Progenitor cell of endocrine pancreas (in vitro differentiated cells): ENCODE data around the gene ASB5. TPM values are rescaled to one million over a fixed set of nuclear protein-coding genes. Genes with fewer than 3 reads are reported as not detected.

Experiments used
- DNase-seq: peaks from one replicate; pipeline ENCODE4 v3.0.0; 2021; ENCODE audit warnings: low spot score; ENCODE audit not compliant: unreplicated experiment
- H3K27ac Mint-ChIP-seq: 2 replicates; pipeline ENCODE4 v1.8.0; 2021; ENCODE audit warnings: mild to moderate bottlenecking, moderate library complexity, mixed read lengths
- H3K27me3 Mint-ChIP-seq: 2 replicates; pipeline ENCODE4 v1.8.0; 2021; ENCODE audit warnings: mixed read lengths
- H3K36me3 Mint-ChIP-seq: 2 replicates; pipeline ENCODE4 v1.8.0; 2022; ENCODE audit warnings: mixed read lengths; ENCODE audit not compliant: insufficient read depth
- H3K4me1 Mint-ChIP-seq: 2 replicates; pipeline ENCODE4 v1.8.0; 2021; ENCODE audit warnings: low read depth, mixed read lengths
- H3K4me3 Mint-ChIP-seq: 2 replicates; pipeline ENCODE4 v1.8.0; 2021; ENCODE audit warnings: low read depth, mild to moderate bottlenecking, moderate library complexity, mixed read lengths
- H3K9me3 Mint-ChIP-seq: 2 replicates; pipeline ENCODE4 v1.8.0; 2021; ENCODE audit warnings: low read depth, mixed read lengths
- total RNA-seq: library from RNA; stranded (reverse); gene quantifications from 2 replicates; pipeline ENCODE4 v1.2.1, GENCODE V29; 2021
- TF ChIP-seq, protein P1 (sequence below): fragments of 200-600 bp; sonication (generic); IDR thresholded peaks from one replicate; pipeline ENCODE4 v1.5.0; 2021; ENCODE audit warnings: antibody characterized with exemption, mild to moderate bottlenecking; ENCODE audit not compliant: unreplicated experiment

Gene ASB5
- total RNA-seq, 1 donor from 2014 or later = 0.50 TPM

DNA sequence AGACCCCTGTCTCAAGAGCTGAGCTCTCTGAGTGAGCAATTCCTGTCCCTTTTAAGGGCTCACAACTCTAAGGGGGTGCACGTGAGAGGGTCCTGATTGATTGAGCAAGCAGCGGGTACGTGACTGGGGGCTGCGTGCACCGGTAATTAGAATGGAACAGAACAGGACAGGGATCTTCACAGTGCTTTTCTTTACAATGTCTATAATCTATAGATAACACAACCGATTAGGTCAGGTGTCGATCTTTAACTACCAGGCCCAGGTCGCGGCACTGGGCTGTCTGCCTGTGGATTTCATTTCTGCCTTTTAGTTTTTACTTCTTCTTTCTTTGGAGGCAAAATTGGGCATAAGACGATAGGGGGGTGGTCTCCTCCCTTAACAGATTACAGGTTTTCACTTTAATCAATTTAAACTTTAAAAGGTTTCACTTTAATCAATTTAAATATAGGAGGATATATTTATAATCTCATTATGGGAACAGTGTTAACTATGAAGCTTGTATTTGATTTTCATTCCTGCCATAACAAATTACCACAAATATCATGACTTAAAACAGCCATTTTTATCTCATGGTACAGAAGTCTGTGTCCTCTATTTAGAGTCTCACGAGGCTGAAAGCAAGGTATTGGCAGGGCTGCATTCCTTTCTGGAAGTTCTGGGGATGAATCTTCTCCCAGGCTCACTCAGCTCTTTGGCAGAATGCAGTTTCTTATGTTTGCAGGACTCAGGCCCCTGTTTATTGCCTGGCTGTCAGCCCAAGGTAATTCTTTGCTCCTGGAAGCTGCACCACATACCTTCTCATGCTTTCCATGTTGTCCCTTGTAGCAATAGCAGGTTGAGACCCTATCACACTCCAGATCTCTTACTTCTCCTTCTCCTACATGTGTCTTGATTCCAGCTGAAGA lies 78.9 kb downstream of the ASB5 start:
- Mint-ChIP-seq H3K36me3 (no peaks in the 10 kb centered on the region), H3K27ac (no peak overlapping the region), H3K9me3 (no peaks in the 10 kb centered on the region), H3K27me3 (no peaks in the 10 kb centered on the region), H3K4me1 (peaks cover 14% of the 10 kb centered on the region), H3K4me3 (no peak overlapping the region)
- no peak for DNase-seq
- TF ChIP-seq, protein P1, sequence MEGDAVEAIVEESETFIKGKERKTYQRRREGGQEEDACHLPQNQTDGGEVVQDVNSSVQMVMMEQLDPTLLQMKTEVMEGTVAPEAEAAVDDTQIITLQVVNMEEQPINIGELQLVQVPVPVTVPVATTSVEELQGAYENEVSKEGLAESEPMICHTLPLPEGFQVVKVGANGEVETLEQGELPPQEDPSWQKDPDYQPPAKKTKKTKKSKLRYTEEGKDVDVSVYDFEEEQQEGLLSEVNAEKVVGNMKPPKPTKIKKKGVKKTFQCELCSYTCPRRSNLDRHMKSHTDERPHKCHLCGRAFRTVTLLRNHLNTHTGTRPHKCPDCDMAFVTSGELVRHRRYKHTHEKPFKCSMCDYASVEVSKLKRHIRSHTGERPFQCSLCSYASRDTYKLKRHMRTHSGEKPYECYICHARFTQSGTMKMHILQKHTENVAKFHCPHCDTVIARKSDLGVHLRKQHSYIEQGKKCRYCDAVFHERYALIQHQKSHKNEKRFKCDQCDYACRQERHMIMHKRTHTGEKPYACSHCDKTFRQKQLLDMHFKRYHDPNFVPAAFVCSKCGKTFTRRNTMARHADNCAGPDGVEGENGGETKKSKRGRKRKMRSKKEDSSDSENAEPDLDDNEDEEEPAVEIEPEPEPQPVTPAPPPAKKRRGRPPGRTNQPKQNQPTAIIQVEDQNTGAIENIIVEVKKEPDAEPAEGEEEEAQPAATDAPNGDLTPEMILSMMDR = no peak

- peaks cover 12% of the 10 kb centered on the region for H3K4me1 Mint-ChIP-seq
Observed at GRCh38 chr4:176188654-176189053, 80.4 kb downstream of the ASB5 start.

DNA sequence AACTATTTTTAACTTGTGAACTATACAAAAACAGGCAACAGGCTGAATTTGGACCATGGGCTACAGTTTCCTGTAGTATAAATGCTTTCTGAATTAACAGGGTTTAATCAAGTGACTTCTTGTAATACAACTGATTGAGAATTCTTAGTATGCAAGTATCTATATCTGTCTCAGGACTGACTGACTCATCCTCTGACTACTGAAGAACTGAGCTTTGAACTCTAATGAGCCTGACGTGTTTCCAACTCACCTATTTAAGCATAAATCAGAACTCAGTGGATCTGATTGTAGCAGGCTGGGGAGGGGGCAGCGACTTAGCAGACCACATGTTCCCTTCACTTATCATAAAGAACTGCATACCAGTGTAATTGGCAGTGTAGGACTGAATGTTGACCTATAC lies 81.4 kb downstream of the ASB5 start:
- Mint-ChIP-seq H3K27me3 (no peaks in the 10 kb centered on the region), H3K27ac (no peak overlapping the region), H3K4me1 (peaks cover 12% of the 10 kb centered on the region), H3K4me3 (no peak overlapping the region), H3K36me3 (no peaks in the 10 kb centered on the region), H3K9me3 (no peaks in the 10 kb centered on the region)
- DNase-seq = no peak
- TF ChIP-seq, protein P1 = no peak

More at GRCh38 chr4:176188654-176189053, 80.4 kb downstream of the ASB5 start:
- Mint-ChIP-seq H3K9me3 (no peaks in the 10 kb centered on the region), H3K27me3 (no peaks in the 10 kb centered on the region), H3K36me3 (no peaks in the 10 kb centered on the region), H3K27ac (no peak overlapping the region), H3K4me3 (no peak overlapping the region)
- TF ChIP-seq, protein P1 = no peak
- DNase-seq = no peak

DNA sequence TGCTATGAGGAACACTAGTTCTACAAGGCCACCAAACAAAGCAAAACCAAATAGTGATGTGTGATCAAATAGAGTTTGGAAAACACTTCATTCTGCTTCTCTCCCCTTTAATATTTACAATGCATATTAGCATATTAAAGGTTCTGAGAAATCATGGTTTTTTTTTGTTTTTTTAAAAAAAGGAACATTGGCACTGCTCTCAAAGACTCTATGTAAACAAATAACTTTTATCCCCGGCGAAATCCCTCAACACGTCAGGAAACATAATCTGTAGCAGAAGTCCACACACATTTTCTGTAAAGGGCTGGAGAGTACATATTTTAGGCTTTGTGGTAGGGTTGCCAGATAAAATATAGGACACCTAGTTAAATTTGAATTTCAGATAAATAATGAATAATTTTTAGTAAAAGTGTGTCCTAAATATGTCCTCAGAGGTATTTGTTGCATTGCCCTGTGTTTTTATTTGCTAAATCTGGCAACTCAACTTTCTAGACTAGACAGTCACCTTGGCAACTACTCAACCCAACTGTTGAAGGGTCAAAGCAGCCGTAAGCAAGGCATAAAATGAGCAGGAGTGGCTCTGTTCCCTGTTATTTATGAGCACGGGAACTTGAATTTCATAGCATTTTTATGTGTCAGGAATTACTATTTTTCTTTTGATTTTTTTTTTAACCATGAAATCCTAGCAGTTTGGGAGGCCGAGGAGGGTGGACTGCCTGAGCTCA lies 82.2 kb downstream of the ASB5 start:
- no peaks in the 10 kb centered on the region for H3K36me3 Mint-ChIP-seq
- peaks cover 12% of the 10 kb centered on the region for H3K4me1 Mint-ChIP-seq
- H3K4me3 Mint-ChIP-seq = no peak overlapping the region
- H3K27me3 Mint-ChIP-seq = no peaks in the 10 kb centered on the region
- H3K9me3 Mint-ChIP-seq = no peaks in the 10 kb centered on the region
- TF ChIP-seq, protein P1 = no peak
- no peak for DNase-seq
- no peak overlapping the region for H3K27ac Mint-ChIP-seq

- H3K27ac Mint-ChIP-seq = no peak overlapping the region
- peaks cover 12% of the 10 kb centered on the region for H3K4me1 Mint-ChIP-seq
- TF ChIP-seq, protein P1 = no peak
- H3K9me3 Mint-ChIP-seq = no peaks in the 10 kb centered on the region
- no peaks in the 10 kb centered on the region for H3K27me3 Mint-ChIP-seq
- H3K4me3 Mint-ChIP-seq = no peak overlapping the region
- no peak for DNase-seq
- no peaks in the 10 kb centered on the region for H3K36me3 Mint-ChIP-seq
Observed at GRCh38 chr4:176186067-176186466, 83.0 kb downstream of the ASB5 start.
